ENCODE results near the gene AFMID.
"Not testable (repeated sequence)": the region's sequence is repeated elsewhere in the genome, so short reads cannot be mapped to it uniquely, and the experiment has no call there.

AFMID gene, protein sequence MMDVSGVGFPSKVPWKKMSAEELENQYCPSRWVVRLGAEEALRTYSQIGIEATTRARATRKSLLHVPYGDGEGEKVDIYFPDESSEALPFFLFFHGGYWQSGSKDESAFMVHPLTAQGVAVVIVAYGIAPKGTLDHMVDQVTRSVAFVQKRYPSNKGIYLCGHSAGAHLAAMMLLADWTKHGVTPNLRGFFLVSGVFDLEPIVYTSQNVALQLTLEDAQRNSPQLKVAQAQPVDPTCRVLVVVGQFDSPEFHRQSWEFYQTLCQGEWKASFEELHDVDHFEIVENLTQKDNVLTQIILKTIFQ

DNA sequence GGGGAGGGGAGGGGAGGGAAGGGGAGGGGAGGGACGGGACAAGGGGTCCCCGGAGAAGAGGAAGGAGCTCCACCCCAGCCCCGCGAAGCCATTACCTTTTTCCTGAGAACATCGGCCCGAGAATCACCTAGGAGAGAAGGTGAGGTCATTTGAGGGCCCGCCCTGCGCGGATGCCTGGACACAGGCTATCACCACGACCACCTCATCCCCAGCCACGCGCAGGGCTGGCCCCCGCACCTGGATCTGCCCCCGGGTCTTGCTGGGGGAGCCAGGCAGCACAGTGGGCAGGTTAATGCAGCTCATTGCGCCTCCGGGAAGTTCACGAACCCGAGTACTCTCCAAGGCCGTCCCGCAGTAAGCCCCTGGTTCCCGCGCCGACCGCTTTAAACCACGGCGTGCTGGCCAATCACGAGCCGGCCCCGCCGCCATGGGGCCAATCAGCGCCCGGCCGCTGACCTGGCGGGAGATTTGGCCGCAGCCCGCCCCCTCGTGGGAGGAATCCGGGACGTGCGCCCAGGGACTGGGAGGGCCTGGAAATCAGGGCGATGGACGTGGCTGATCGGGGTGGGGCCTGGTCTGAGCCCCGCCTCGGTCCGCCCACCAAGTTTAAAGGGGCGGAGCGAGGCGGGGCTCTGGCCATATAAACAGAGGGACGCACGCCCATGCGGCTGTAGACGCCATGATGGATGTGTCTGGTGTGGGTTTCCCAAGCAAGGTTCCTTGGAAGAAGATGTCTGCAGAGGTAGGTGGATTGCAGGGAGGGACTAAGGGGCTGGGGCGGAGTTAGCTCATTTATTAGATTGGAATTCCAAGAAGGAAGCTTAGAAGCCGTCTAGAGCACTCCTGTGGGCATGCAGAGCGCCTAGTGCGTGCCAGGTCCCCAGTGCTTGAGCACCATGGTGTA is at the start of gene AFMID, which contains the start of gene TK1:
Gene AFMID, plus strand, starts transcription at position 671 of the 904 bp plus-strand sequence. Its CDS starts 9 bp downstream, at position 680.
Gene TK1, minus strand, starts transcription at position 361 of the 904 bp plus-strand sequence. Its CDS starts 58 bp downstream, at position 303.
- peak; percentile 84 for DNase-seq (ENCODE audit: low read depth, low spot score)
- H3K27ac ChIP-seq, result peak within 1 kb of the TSS; percentile 12

DNA sequence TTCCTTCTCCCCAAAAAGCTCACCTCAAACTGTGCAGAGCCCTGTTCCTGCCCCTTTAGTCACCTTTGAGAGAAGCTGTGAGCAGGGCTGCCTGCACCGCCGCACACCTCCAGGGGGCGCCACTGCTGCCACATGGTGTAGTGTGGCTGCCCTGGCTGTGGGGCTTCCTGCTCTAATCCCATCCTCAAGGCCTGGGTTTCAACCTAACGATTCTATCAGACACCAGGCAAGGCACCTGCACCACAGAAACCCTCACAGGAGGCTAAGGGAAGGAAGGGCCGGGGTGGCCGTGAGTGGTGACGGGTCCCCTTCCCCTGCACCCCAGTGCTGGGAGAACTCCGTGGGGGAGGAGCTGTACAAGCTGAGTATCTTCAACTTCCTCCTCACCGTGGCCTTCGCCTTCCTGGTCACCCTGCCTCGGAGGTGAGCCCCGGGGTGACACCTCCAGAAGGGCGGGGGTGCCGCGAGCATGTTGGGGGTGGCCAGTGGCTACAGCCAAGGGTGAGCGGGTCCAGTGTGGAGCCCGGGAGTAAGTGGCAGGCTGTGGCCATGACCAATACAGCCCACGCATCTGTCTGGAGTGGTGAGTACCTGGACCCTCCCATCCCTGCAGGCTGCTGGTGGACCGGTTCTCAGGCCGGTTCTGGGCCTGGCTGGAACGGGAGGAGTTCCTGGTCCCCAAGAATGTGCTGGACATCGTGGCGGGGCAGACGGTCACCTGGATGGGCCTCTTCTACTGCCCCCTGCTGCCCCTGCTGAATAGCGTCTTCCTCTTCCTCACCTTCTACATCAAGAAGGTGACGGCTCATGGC is 49.6 kb upstream of the AFMID start:
- no peak for DNase-seq (ENCODE audit: low read depth, low spot score)
- no peak overlapping the region for H3K27ac ChIP-seq

DNA sequence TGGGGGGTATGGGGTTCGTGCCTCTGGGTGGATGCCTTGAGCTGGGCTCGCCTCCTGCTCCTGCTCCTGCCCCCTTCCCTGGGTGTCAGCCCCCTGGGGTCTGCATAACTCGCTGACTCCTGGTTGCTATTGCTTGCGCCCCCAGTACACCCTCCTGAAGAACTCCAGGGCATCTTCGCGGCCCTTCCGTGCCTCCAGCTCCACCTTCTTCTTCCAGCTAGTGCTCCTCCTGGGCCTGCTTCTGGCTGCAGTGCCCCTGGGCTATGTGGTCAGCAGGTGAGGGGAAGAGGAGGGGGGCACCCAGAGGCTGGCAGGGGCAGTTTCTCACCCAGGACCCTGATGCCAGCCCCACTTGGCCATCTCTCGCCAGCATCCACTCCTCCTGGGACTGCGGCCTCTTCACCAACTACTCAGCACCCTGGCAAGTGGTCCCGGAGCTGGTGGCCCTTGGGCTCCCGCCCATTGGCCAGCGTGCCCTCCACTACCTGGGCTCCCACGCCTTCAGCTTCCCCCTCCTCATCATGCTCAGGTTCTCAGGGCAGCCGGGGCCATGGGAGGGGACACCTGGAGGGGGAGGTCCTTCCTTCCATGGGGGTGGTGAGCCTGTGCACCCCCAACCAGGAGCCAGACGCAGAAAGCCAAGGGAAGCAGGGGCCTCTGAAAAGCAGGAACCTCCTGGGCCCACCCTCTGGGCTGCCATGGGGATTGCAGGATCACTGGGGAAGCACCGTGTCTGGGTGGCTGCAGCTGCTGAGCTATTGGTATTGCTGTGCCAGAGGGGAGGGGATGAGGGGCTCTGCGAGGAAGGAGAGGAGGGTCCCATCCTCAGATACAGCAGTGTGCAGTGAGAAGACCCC is 48.7 kb upstream of the AFMID start:
- no peak overlapping the region for H3K27ac ChIP-seq
- DNase-seq (ENCODE audit: low read depth, low spot score), result no peak

DNA sequence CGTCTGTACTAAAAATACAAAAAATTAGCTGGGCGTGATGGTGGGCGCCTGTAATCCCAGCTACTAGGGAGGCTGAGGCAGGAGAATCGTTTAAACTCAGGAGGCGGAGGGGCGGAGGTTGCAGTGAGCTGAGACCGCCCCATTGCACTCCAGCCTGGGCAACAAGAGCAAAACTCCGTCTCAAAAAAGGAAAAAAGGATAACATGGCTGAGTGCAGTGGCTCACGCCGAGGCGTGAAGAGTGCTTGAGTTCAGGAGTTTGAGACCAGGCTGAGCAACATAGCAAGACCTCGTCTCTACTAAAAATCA is 47.3 kb upstream of the AFMID start:
- not testable (repeated sequence) for DNase-seq (ENCODE audit: low read depth, low spot score)
- peak overlapping the region; percentile 93 for H3K27ac ChIP-seq

DNA sequence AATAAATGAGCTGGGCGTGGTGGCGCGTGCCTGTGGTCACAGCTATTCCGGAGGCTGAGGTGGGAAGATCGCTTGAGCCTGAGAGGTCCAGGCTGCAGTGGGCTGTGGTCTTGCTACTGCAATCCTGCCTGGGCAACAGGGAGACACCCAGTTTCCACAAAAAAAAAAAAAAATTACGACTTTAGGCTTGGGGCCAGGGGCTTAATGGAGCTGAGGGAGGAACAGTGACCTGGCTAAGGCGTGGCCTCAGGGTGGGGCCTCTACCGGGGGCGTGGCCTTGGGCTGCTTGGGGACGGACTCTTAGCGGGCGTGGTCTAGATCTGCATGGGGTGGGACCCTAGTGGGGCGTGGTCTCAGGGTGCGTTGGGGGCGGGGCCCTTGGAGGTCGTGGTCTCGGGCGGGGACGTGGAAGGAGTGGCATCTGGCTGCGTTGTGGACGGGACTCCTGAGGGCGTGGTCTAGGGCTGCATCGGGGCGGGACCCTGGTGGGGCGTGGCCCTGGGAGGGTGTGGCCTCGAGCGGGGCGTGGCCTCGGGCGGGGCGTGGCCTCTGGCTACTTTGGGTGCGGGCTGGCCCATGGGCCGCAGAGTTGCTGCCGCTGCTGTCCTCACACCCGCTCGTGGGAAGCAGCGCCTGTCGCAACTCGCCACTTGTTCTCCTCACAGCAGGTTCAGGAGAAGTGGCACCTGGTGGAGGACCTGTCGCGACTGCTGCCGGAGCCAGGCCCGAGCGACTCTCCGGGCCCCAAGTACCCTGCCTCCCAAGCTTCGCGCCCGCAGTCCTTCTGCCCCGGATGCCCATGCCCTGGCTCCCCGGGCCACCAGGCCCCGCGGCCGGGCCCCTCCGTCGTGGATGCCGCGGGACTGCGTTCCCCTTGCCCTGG is 46.8 kb upstream of the AFMID start:
- peak; percentile 81 for DNase-seq (ENCODE audit: low read depth, low spot score)
- peak overlapping the region; percentile 93 for H3K27ac ChIP-seq

DNA sequence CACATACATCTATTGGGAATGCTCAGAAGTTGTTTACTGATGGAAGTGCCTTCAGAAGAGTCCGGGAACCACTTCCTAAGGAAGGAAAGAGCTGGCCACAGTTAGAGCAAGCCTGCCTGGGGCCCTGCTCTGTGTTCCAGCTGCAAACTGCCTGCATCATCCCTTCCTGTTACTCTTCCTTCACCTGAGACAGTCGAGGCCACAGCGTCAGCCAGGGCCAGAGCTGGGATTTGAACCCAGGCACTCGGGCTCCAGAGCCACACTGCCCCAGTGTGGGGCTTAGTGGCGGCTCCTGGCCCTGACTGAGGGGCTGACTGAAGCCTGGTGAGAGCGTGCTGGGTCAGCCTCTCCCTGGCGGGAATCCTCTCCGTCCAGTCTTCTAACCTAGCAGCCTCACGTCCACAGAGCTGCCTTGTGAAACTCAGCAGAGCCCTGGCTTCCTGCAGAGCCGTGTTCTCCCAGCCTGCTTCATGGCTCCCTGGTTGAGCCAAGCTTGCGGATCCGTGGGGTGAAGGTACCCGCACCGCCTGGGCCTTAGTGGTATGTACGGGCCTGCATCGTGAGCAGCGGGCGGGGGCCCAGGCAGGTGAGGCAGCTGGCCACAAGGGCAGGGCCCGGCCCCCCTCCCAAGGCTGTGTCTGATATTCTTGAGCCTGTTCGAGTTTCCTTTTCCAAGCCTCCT is 45.6 kb upstream of the AFMID start:
- DNase-seq (ENCODE audit: low read depth, low spot score), result no peak
- H3K27ac ChIP-seq, result peak overlapping the region; percentile 93

DNA sequence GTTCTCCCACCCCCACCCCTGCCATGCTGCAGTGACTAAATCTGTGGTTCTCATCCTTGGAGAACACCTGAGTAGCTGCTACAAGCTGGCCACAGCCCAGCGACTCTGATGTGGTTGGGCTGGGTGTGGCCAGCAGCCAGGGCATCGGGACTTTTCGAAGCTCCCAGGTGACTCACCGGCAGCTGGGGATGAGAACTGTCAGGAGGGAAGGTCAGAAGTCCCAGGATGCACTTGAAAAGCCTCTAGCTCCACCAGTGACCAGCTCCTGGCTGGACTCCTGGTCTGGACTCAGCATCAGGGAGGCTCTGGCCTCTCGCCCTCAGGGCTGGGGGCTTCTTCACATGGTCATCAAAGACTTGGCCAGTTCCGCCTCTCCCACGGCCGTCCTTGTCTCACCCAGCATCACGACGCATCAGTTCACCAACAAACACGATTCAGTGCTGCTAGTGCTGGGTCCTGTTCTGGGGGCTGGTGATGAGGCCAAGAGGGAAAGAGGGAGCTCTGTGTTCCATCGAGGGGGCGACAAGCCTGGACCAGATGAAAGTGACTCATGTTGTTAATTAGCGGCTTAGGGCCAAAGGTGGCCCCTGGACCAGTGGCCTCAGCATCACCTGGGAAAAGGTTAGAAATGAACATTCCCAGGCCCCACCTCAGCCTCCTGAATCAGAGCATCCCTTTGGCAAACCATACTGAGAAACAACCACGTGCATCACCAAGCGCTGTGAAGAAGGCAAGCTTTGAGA is 44.9 kb upstream of the AFMID start:
- peak overlapping the region; percentile 93 for H3K27ac ChIP-seq

DNA sequence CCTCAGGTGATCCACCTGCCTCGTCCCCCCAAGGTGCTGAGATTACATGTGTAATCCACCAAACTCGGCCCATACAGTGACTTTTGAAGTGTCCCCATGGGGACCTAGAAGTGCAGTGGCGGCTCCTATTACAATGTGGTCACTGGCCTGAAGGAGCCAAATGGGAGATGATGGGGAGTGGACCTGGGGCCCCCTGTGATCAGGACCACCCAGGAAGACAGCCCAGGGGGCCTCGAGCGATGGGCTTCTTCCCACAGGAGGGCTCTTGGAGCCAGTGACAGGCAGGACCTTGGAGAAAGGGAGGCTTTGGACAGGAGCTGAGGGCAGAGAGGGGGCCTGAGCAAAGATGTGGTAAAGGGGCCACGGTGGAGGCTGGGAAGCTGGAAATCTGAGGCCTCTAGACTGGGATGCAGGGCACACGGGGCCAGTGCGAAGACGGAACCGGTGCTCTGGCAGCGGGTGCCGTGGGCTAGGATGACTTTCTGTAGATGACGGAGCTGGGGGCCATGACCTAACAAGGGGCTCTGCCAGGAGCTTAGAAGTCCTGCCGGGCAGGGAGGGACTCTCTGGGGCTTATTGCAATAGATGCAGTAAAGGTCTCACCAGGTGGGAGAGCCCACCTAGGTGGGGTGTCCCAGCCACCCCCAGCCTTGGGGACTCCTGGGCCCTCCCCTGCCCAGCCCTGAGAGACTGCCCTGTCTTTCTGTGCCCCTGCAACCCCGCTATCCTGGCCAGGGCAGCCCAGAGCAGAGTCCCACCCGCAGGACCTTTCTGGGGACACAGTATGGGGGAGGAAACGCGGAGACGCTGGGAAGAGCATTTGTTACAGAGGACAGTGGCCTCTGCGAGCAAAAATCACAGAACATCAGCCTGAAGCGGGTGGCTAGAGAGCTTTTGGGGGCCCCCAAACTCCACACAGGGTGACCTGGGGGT is 43.7 kb upstream of the AFMID start:
- H3K27ac ChIP-seq, result no peak overlapping the region
- DNase-seq (ENCODE audit: low read depth, low spot score), result no peak

More for the DNA sequence above, 44.9 kb upstream of the AFMID start:
- DNase-seq (ENCODE audit: low read depth, low spot score), result peak; percentile 98

DNA sequence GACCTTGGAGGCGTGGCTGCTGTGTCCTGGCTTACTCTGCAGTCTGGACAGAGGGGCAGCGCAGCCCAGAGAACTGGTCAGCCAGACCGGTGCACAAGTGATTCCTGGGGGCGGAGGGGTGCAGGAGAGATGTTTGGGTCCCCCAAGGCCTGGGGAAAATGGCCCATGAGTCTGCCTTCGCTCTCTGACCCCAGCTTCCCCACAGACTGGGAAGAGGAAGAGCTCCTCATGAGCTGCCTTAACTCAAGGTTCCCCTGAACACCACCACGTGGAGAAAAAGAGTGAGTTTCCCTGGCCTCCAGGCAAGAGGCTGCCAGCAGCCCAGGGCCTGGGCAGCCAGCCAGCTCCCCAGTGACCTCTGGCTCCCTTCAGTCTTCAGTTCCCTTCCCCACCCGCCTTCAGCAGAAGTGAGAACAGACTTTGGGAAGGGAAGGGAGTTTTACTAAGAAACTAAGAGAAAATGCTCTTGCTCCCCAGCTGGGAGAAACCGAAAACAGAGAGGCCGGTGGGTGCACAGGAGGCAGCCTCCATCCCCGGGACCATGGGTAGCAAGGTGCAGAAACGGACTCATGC is 42.9 kb upstream of the AFMID start:
- H3K27ac ChIP-seq, result no peak overlapping the region
- DNase-seq (ENCODE audit: low read depth, low spot score), result no peak

DNA sequence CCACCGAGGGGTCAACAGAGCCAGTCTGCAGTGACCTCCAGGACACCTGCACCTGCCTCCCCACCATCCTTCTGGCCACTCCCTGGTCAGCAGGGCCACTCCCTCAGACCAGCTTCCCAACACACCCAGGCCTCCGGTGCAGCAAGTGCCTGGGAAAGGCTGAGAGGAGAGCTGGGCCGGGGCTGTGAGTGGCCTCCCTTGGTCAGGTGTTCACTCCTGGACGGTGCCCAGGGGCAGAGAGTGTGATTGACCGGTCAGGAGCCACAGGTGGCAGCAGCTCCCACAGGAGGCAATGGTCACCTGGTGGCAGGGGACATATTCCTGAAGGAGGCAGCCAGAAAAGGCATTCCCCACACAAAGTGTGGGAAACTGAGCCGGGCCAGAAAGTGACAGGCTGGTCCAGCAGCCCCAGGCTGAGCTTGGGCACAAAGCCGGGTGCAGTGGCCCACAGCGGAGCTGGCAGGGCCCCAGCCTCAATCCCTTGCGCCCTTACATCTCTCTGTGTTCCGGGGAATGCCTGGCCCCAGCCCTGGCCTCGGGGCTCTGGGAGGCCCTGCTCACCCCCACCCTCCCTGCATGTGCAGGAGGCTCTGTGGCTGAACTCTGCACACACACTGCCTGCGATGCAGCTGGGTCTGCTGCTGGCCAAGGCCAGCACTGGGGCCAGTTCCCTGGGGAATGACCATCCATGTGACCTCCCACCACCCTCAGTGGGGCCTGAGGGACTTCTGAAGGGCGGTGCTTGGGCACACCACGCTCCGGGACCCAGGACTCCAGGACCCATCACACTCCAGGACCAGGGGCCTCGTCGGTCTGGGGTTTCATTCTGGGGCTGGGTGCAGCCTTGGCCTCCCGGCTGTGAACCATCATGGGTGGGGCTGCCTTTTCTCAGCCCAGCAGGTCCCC is 42.2 kb upstream of the AFMID start:
- no peak for DNase-seq (ENCODE audit: low read depth, low spot score)
- H3K27ac ChIP-seq, result no peak overlapping the region

DNA sequence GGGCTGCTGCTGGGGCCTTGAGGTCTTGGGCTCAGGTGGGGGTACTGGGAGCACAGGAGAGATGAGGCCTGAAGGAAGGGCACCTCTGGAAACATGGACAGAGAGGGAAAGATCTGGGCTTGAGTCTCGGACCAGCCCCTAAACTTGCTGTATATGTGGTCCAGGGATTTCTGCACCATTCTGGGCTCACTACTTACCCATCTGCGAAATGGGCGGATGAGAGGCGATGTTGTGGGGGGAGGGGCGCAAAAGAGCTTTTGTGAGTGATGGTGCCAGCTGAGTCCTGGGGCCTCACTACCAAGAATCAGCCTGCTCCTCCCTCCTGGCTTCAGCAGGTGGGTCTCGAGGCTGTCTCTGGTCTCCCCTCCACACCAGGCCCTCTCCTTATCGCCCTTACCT is 40.7 kb upstream of the AFMID start:
- no peak overlapping the region for H3K27ac ChIP-seq
- no peak for DNase-seq (ENCODE audit: low read depth, low spot score)

DNA sequence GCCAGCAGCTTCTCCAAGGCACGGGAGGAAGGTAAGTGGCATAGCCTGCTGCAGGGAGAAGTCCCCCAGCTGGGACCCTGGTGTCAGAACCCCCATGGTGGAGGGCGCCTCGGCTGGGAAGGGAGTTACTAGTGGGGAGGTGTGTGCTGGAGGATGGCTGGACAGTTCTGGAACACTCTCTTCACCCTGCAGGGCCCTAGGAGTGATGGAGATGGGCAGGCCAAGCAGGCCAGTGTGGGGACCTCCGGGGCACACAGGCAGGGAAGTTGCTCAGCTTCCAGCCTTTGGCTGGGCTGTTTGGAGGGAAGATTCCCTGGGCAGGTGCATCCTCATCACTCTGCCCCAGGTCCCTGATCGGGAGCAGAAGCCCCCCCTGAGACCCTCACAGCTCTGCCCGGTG is 40.3 kb upstream of the AFMID start:
- DNase-seq (ENCODE audit: low read depth, low spot score), result no peak
- H3K27ac ChIP-seq, result no peak overlapping the region

DNA sequence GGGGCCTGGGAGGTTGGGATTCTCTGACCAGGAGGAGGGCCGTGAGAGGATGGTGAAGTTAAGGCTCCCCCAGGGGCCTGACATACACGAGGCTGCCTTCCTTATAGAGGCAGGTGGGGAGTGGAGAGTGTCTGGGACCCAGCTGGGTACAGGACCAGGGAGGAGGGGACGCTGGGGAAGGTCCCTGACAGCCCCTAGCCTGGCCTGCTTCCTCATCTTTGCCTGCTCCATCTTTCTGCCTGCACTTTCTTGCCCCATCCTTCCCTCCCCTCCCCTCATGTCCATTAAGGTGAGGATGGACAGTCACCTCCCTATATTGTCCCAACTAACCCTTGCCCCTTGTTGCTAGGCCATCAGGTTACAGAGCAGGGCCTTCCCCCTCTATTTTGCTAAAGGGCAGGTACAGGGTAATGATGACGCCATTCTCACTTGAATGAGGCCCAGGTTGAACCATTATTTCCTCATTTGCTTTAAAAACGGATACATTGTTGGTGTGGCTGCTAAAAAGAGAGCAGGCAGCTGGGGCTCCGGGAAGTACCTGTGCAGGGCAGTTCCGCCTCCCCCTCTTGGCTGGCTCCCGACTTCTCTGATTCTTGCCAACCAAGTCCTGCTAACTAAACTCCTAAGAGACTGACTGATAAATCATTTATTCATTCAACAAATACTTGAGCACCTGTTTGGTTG is 39.7 kb upstream of the AFMID start:
- H3K27ac ChIP-seq, result no peak overlapping the region
- DNase-seq (ENCODE audit: low read depth, low spot score), result no peak

DNA sequence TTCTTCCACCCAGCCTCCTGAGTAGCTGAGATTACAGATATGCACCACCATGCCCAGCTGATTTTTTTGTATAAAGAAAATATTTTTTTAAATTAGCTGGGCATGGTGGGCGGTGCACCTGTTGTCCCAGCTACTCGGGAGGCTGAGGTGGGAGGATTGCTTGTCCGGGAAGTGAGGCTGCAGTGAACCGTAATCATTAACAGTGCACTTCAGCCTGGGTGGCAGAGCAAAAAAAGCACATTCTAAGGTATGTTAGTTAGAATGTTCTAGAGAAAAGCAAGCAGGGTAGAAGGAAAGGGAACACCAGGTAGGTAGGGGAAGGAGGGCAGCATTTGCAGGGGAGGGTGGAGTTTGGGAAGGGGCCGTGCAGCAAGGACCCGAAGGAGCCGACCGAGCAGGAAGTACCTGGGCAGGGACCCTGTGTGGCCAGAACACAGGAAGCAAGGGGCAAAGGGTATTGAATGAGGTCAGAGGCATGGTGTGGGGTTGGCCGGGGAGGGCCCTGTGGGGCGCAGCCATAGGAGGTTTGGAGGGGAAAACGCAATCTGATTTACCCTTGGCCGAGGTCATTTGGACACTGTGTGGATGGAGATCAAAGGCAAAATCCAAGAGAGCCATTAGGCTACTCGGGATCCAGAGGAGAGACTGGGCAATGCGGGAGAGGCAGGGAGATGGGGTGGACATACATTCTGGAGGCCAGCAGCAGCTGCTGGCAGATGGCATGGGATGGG is 38.7 kb upstream of the AFMID start:
- H3K27ac ChIP-seq, result no peak overlapping the region
- DNase-seq (ENCODE audit: low read depth, low spot score), result no peak

All from epithelial cell of prostate (primary cell).